Dendritic cell treated with granulocyte-macrophage colony-stimulating factor and Interleukin-4, amounts not matched to agents 40 ng/mL and 50 ng/mL, for 4 days (primary cell): ENCODE measurements around the gene BCL2L1.
"Not testable (repeated sequence)": the region's sequence is repeated elsewhere in the genome, so short reads cannot be mapped to it uniquely, and the experiment has no call there.

Source experiments
- H3K27ac Mint-ChIP-seq: one replicate; pipeline ENCODE4 v1.8.0; 2022; ENCODE audit warnings: mild to moderate bottlenecking, mixed read lengths
- H3K27me3 Mint-ChIP-seq: one replicate; pipeline ENCODE4 v1.8.0; 2022; ENCODE audit warnings: mild to moderate bottlenecking, mixed read lengths
- H3K36me3 Mint-ChIP-seq: one replicate; pipeline ENCODE4 v1.8.0; 2022; ENCODE audit warnings: low read depth, mixed read lengths
- H3K4me1 Mint-ChIP-seq: one replicate; pipeline ENCODE4 v1.8.0; 2022; ENCODE audit warnings: low read depth, mixed read lengths
- H3K4me3 Mint-ChIP-seq: one replicate; pipeline ENCODE4 v1.8.0; 2022; ENCODE audit warnings: mild to moderate bottlenecking, moderate library complexity, mixed read lengths
- H3K9me3 Mint-ChIP-seq: one replicate; pipeline ENCODE4 v1.8.0; 2022; ENCODE audit warnings: mixed read lengths
- intact Hi-C: fragments of 100-400 bp; cut with micrococcal nuclease; formaldehyde crosslinking; loops from one replicate; pipeline ENCODE4 v1.15.0; 2022

Gene BCL2L1

GRCh38 chr20:31661625-31662371 is 60.9 kb downstream of the BCL2L1 start:
- intact Hi-C loops = loop anchor here (1.0 kb wide), 1 partner anchor 62 kb away; no protein-coding TSS in a partner anchor
- H3K27me3 Mint-ChIP-seq = peaks cover 1% of the 10 kb centered on the region
- peak overlapping the region; percentile 74 for H3K4me3 Mint-ChIP-seq
- H3K4me1 Mint-ChIP-seq = peaks cover 40% of the 10 kb centered on the region
- peaks cover 31% of the 10 kb centered on the region for H3K36me3 Mint-ChIP-seq
- peak overlapping the region; percentile 65 for H3K27ac Mint-ChIP-seq
- H3K9me3 Mint-ChIP-seq = no peaks in the 10 kb centered on the region

- Mint-ChIP-seq H3K9me3 (no peaks in the 10 kb centered on the region), H3K27me3 (peaks cover 5% of the 10 kb centered on the region), H3K4me1 (no peaks in the 10 kb centered on the region), H3K27ac (no peak overlapping the region), H3K36me3 (no peaks in the 10 kb centered on the region), H3K4me3 (no peak overlapping the region)
- intact Hi-C loops = no loop called here
These were observed 68.1 kb downstream of the BCL2L1 start for GRCh38 chr20:31654534-31654933.

- Mint-ChIP-seq H3K27ac (no peak overlapping the region), H3K36me3 (no peaks in the 10 kb centered on the region), H3K27me3 (peaks cover 3% of the 10 kb centered on the region), H3K4me3 (no peak overlapping the region), H3K4me1 (no peaks in the 10 kb centered on the region), H3K9me3 (no peaks in the 10 kb centered on the region)
- intact Hi-C loops = no loop called here
These were observed 69.1 kb downstream of the BCL2L1 start for GRCh38 chr20:31653561-31653960.

- H3K4me3 Mint-ChIP-seq = no peak overlapping the region
These were observed 69.7 kb downstream of the BCL2L1 start for GRCh38 chr20:31652917-31653396.

GRCh38 chr20:31648104-31648503 is 74.6 kb downstream of the BCL2L1 start:
- H3K27me3 Mint-ChIP-seq, H3K9me3 Mint-ChIP-seq, intact Hi-C loops, H3K36me3 Mint-ChIP-seq, H3K27ac Mint-ChIP-seq, H3K4me3 Mint-ChIP-seq, H3K4me1 Mint-ChIP-seq: not testable (repeated sequence)

More at GRCh38 chr20:31652917-31653396, 69.7 kb downstream of the BCL2L1 start:
- intact Hi-C loops = no loop called here
- Mint-ChIP-seq H3K4me1 (no peaks in the 10 kb centered on the region), H3K27ac (no peak overlapping the region), H3K27me3 (peaks cover 3% of the 10 kb centered on the region), H3K9me3 (no peaks in the 10 kb centered on the region), H3K36me3 (no peaks in the 10 kb centered on the region)

- no peaks in the 10 kb centered on the region for H3K9me3 Mint-ChIP-seq
- H3K4me1 Mint-ChIP-seq = peaks cover 8% of the 10 kb centered on the region
- no peak overlapping the region for H3K4me3 Mint-ChIP-seq
- H3K36me3 Mint-ChIP-seq = no peaks in the 10 kb centered on the region
- H3K27ac Mint-ChIP-seq = no peak overlapping the region
- H3K27me3 Mint-ChIP-seq = peaks cover 3% of the 10 kb centered on the region
- intact Hi-C loops = no loop called here
These were observed 78.0 kb downstream of the BCL2L1 start for GRCh38 chr20:31644701-31645100.

- peaks cover 3% of the 10 kb centered on the region for H3K27me3 Mint-ChIP-seq
- no peaks in the 10 kb centered on the region for H3K36me3 Mint-ChIP-seq
- intact Hi-C loops = no loop called here
- no peak overlapping the region for H3K4me3 Mint-ChIP-seq
- peaks cover 8% of the 10 kb centered on the region for H3K4me1 Mint-ChIP-seq
- no peak overlapping the region for H3K27ac Mint-ChIP-seq
- no peaks in the 10 kb centered on the region for H3K9me3 Mint-ChIP-seq
These were observed 79.1 kb downstream of the BCL2L1 start for GRCh38 chr20:31643522-31643921.

GRCh38 chr20:31642837-31643236 is 79.8 kb downstream of the BCL2L1 start:
- Mint-ChIP-seq H3K9me3 (no peaks in the 10 kb centered on the region), H3K27me3 (peaks cover 8% of the 10 kb centered on the region), H3K4me1 (peaks cover 8% of the 10 kb centered on the region), H3K27ac (no peak overlapping the region), H3K4me3 (no peak overlapping the region), H3K36me3 (no peaks in the 10 kb centered on the region)
- intact Hi-C loops = no loop called here

GRCh38 chr20:31641391-31641790 is 81.3 kb downstream of the BCL2L1 start:
- peaks cover 8% of the 10 kb centered on the region for H3K4me1 Mint-ChIP-seq
- H3K27me3 Mint-ChIP-seq = peaks cover 11% of the 10 kb centered on the region
- no peaks in the 10 kb centered on the region for H3K36me3 Mint-ChIP-seq
- intact Hi-C loops = no loop called here
- no peaks in the 10 kb centered on the region for H3K9me3 Mint-ChIP-seq
- H3K4me3 Mint-ChIP-seq = no peak overlapping the region
- H3K27ac Mint-ChIP-seq = no peak overlapping the region

GRCh38 chr20:31640259-31640658 is 82.4 kb downstream of the BCL2L1 start:
- Mint-ChIP-seq H3K4me3 (no peak overlapping the region), H3K9me3 (no peaks in the 10 kb centered on the region), H3K4me1 (peaks cover 8% of the 10 kb centered on the region), H3K27me3 (peaks cover 11% of the 10 kb centered on the region), H3K36me3 (no peaks in the 10 kb centered on the region), H3K27ac (no peak overlapping the region)
- intact Hi-C loops = no loop called here

GRCh38 chr20:31638816-31639215 is 83.9 kb downstream of the BCL2L1 start:
- H3K4me3 Mint-ChIP-seq = no peak overlapping the region
- peaks cover 8% of the 10 kb centered on the region for H3K4me1 Mint-ChIP-seq
- no peaks in the 10 kb centered on the region for H3K9me3 Mint-ChIP-seq
- no peak overlapping the region for H3K27ac Mint-ChIP-seq
- intact Hi-C loops = no loop called here
- no peaks in the 10 kb centered on the region for H3K36me3 Mint-ChIP-seq
- peaks cover 11% of the 10 kb centered on the region for H3K27me3 Mint-ChIP-seq

- intact Hi-C loops = no loop called here
- H3K27me3 Mint-ChIP-seq = peaks cover 11% of the 10 kb centered on the region
- no peak overlapping the region for H3K4me3 Mint-ChIP-seq
- no peak overlapping the region for H3K27ac Mint-ChIP-seq
- H3K36me3 Mint-ChIP-seq = no peaks in the 10 kb centered on the region
- no peaks in the 10 kb centered on the region for H3K9me3 Mint-ChIP-seq
- peaks cover 8% of the 10 kb centered on the region for H3K4me1 Mint-ChIP-seq
These were observed 84.4 kb downstream of the BCL2L1 start for GRCh38 chr20:31638317-31638716.

- peaks cover 11% of the 10 kb centered on the region for H3K27me3 Mint-ChIP-seq
- H3K27ac Mint-ChIP-seq = no peak within 1 kb of the TSS
- no peaks in the 10 kb centered on the region for H3K36me3 Mint-ChIP-seq
- no peaks in the 10 kb centered on the region for H3K9me3 Mint-ChIP-seq
- peaks cover 2% of the 10 kb centered on the region for H3K4me1 Mint-ChIP-seq
- intact Hi-C loops = no loop called here
- no peak within 1 kb of the TSS for H3K4me3 Mint-ChIP-seq
These were observed 85.0 kb downstream of the BCL2L1 start, which contains the start of gene COX4I2 for GRCh38 chr20:31637660-31638059. Gene COX4I2 (plus strand): TSS chr20:31637912. CDS start chr20:31639018, 1,106 bp downstream.

GRCh38 chr20:31633339-31633914 is 89.2 kb downstream of the BCL2L1 start:
- intact Hi-C loops = no loop called here
- H3K27me3 Mint-ChIP-seq = peaks cover 7% of the 10 kb centered on the region
- no peaks in the 10 kb centered on the region for H3K9me3 Mint-ChIP-seq
- no peak overlapping the region for H3K27ac Mint-ChIP-seq
- H3K36me3 Mint-ChIP-seq = no peaks in the 10 kb centered on the region
- H3K4me3 Mint-ChIP-seq = no peak overlapping the region
- H3K4me1 Mint-ChIP-seq = no peaks in the 10 kb centered on the region
